ENCODE measurements around the gene GBGT1.

DNA sequence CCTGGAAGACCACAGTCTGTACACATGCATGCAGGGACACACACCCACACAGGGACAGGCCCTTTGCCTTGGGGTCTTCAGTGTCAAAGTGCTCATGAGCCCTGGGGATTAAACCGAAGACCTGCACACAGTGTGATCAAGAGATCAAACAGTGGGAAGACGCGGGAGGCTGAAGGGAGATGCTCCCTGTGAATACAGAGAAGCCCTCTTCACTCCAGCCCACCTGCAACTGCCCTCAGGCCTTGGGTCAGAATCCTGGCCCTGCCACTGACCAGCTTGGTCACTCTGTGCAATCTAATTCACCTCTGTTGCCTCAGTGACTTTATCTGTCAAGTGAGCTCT lies 45.6 kb downstream of the GBGT1 start:
- TF ChIP-seq, protein P1, sequence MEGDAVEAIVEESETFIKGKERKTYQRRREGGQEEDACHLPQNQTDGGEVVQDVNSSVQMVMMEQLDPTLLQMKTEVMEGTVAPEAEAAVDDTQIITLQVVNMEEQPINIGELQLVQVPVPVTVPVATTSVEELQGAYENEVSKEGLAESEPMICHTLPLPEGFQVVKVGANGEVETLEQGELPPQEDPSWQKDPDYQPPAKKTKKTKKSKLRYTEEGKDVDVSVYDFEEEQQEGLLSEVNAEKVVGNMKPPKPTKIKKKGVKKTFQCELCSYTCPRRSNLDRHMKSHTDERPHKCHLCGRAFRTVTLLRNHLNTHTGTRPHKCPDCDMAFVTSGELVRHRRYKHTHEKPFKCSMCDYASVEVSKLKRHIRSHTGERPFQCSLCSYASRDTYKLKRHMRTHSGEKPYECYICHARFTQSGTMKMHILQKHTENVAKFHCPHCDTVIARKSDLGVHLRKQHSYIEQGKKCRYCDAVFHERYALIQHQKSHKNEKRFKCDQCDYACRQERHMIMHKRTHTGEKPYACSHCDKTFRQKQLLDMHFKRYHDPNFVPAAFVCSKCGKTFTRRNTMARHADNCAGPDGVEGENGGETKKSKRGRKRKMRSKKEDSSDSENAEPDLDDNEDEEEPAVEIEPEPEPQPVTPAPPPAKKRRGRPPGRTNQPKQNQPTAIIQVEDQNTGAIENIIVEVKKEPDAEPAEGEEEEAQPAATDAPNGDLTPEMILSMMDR (conservative IDR thresholded peaks at IDR 0.05 in 1 of 2, IDR thresholded peaks at IDR 0.05 in 1 of 2; ENCODE audit: extremely low read depth in 1 of 2, insufficient read depth in 1 of 2, low read depth in 1 of 2, low read length in 2 of 2) = no peak
- TF ChIP-seq EZH2 (IDR thresholded peaks at IDR 0.05; ENCODE audit: borderline replicate concordance, low read length) = no peak
